Liver (tissue), 9 donors: ENCODE data around the gene AHCY. TPM values are rescaled to one million over a fixed set of nuclear protein-coding genes. Genes with fewer than 3 reads are reported as not detected.

Experiments
- DNase-seq: peaks from one replicate; pipeline ENCODE4 v3.0.0-alpha.2; 2017; ENCODE audit warnings: low spot score
- H3K27ac ChIP-seq, 2 donors: one replicate each; pipeline ENCODE4 v1.7.0; 2013; ENCODE audit warnings: inconsistent platforms in 2 of 2, low read length in 2 of 2, control low read depth in 1 of 2, low read depth in 1 of 2, mild to moderate bottlenecking in 1 of 2
- H3K27me3 ChIP-seq, 4 donors: one replicate each; pipeline versions ENCODE4 v1.6.1 to v1.7.0; 2013; ENCODE audit warnings: low read length in 3 of 4, inconsistent platforms in 1 of 4, mild to moderate bottlenecking in 1 of 4, moderate library complexity in 1 of 4; ENCODE audit not compliant: control insufficient read depth in 4 of 4, insufficient read depth in 4 of 4
- H3K36me3 ChIP-seq, 4 donors: one replicate each; pipeline versions ENCODE4 v1.6.1 to v1.7.0; 2013; ENCODE audit warnings: low read length in 3 of 4, mild to moderate bottlenecking in 3 of 4, low read depth in 1 of 4, moderate library complexity in 1 of 4; ENCODE audit not compliant: control insufficient read depth in 4 of 4, insufficient read depth in 3 of 4
- H3K4me1 ChIP-seq, 4 donors: one replicate each; pipeline versions ENCODE4 v1.6.1 to v1.7.0; 2013; ENCODE audit warnings: low read length in 3 of 4, mild to moderate bottlenecking in 3 of 4, moderate library complexity in 1 of 4; ENCODE audit not compliant: control insufficient read depth in 4 of 4, insufficient read depth in 4 of 4
- H3K4me3 ChIP-seq, 3 donors: one replicate each; pipeline versions ENCODE4 v1.6.1 to v1.7.0; 2013; ENCODE audit warnings: low read length in 3 of 3, control low read depth in 1 of 3, low read depth in 1 of 3, mild to moderate bottlenecking in 1 of 3
- H3K9ac ChIP-seq, 2 donors: one replicate each; pipeline ENCODE4 v1.7.0; 2013; ENCODE audit warnings: low read length in 2 of 2, mild to moderate bottlenecking in 2 of 2, moderate library complexity in 2 of 2, control low read depth in 1 of 2, low read depth in 1 of 2
- H3K9me3 ChIP-seq, 4 donors: one replicate each; pipeline versions ENCODE4 v1.6.1 to v1.7.0; 2013; ENCODE audit warnings: low read length in 3 of 4; ENCODE audit not compliant: control insufficient read depth in 4 of 4
- EGR1 ChIP-seq, 2 donors: IDR thresholded peaks; 2 replicates each; pipeline ENCODE4 v1.6.1; 2016 to 2018; ENCODE audit warnings: antibody characterized with exemption in 2 of 2, low read depth in 2 of 2
- FOXA1 ChIP-seq: IDR thresholded peaks from 2 replicates; pipeline ENCODE4 v1.6.1; 2016; ENCODE audit warnings: antibody characterized with exemption
- FOXA2 ChIP-seq: IDR thresholded peaks from 2 replicates; pipeline ENCODE4 v1.6.1; 2016; ENCODE audit warnings: antibody characterized with exemption
- GABPA ChIP-seq, 2 donors: IDR thresholded peaks in 1 of 2; conservative IDR thresholded peaks in 1 of 2; 2 replicates each; pipeline ENCODE4 v1.6.1; 2016; ENCODE audit warnings: antibody characterized with exemption in 2 of 2, mild to moderate bottlenecking in 1 of 2, moderate library complexity in 1 of 2
- HNF4A ChIP-seq, 2 donors: conservative IDR thresholded peaks; 2 replicates each; pipeline ENCODE4 v1.6.1; 2016; ENCODE audit warnings: antibody characterized with exemption in 2 of 2, mild to moderate bottlenecking in 2 of 2
- HNF4G ChIP-seq: IDR thresholded peaks from 2 replicates; pipeline ENCODE4 v1.6.1; 2016; ENCODE audit warnings: antibody characterized with exemption
- JUND ChIP-seq, 2 donors: IDR thresholded peaks; 2 replicates each; pipeline ENCODE4 v1.6.1; 2016; ENCODE audit warnings: antibody characterized with exemption in 2 of 2
- NR2F2 ChIP-seq: IDR thresholded peaks from 2 replicates; pipeline ENCODE4 v1.6.1; 2016; ENCODE audit warnings: antibody characterized with exemption
- RAD21 ChIP-seq, 2 donors: IDR thresholded peaks; 2 replicates each; pipeline ENCODE4 v1.6.1; 2016; ENCODE audit warnings: antibody characterized with exemption in 2 of 2, mild to moderate bottlenecking in 2 of 2
- RXRA ChIP-seq, 2 donors: IDR thresholded peaks; 2 replicates each; pipeline ENCODE4 v1.6.1; 2017 to 2018; ENCODE audit warnings: antibody characterized with exemption in 2 of 2, mild to moderate bottlenecking in 1 of 2
- SP1 ChIP-seq: IDR thresholded peaks from 2 replicates; pipeline ENCODE4 v1.6.1; 2018; ENCODE audit warnings: antibody characterized with exemption, mild to moderate bottlenecking
- TAF1 ChIP-seq: conservative IDR thresholded peaks from 2 replicates; pipeline ENCODE4 v1.6.1; 2016; ENCODE audit warnings: antibody characterized with exemption, mild to moderate bottlenecking
- YY1 ChIP-seq: IDR thresholded peaks from 2 replicates; pipeline ENCODE4 v1.6.1; 2016; ENCODE audit warnings: antibody characterized with exemption, mild to moderate bottlenecking
- WGBS: extraction: QIAGEN DNeasy Blood & Tissue Kit; methylation state at CpG from one replicate; pipeline ENCODE4 v1.1.7; 2013; 5-methylcytosine and 5-hydroxymethylcytosine counted together
- polyA plus RNA-seq, 2 donors: library from polyadenylated mRNA; stranded (reverse) in 1 of 2; unstranded in 1 of 2; fragments of 200-250 nt in 1 of 2; fragments of >200 nt in 1 of 2; fragmentation: Nextera tagmentation in 1 of 2; extraction: Ambion mirVana in 1 of 2; gene quantifications; one replicate each; pipeline versions ENCODE4 v1.2.1 to v1.2.3, GENCODE V29; 2013 to 2015
- total RNA-seq, 2 donors: library from RNA; depleted of rRNA; stranded (reverse); fragments of >200 nt; gene quantifications; one replicate each; pipeline ENCODE4 v1.2.3, GENCODE V29; 2014
- TF ChIP-seq, protein P1 (sequence below): IDR thresholded peaks from 2 replicates; pipeline ENCODE4 v1.6.1; 2016; ENCODE audit warnings: antibody characterized with exemption
- TF ChIP-seq, protein P2 (sequence below): IDR thresholded peaks from 2 replicates; pipeline ENCODE4 v1.6.1; 2016; ENCODE audit warnings: antibody characterized with exemption
- TF ChIP-seq, protein P3 (sequence below): IDR thresholded peaks from 2 replicates; pipeline ENCODE4 v1.6.1; 2016; ENCODE audit warnings: antibody characterized with exemption
- TF ChIP-seq, protein P4 (sequence below): IDR thresholded peaks from 2 replicates; pipeline ENCODE4 v1.6.1; 2016; ENCODE audit warnings: antibody characterized with exemption, mild to moderate bottlenecking
- donor health status: healthy.
- donor health status: healthy.
- donor health status: healthy.
- donor health status: healthy.
- donor health status: healthy.

AHCY gene
- total and polyA plus RNA-seq, 4 donors: 56.0 to 138 (median 113) TPM

DNA sequence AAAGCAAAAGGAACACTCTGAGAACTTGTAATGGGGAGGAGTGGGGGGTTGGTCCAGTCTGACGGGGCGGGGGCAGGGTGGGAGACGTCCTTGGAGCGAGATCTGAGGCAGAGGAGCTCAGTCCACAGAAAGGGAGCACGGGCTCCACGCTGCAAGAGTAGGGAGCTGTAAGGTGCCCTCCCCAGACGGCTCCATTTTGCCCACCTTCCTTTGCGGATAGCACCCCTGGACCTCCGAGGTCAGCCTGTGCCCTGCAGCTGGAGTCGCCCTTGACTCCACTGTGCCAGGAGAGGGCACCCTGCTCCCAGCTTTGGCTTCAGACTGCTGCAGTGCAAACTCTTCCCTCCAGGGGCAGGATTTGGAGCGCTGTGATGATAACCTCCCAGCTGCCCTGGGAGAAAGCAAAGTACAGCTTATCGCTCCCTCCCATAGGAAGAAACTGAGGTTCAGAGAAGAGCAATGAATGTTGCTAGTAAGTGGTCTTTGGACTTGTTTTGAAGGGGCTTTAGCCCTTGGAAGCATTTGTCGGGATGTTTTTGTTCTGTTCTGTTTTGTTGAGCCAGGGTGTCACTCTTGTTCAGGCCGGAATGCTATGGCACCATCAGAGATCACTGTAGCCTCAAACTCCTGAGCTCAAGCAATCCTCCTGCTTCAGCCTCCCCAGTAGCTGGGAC is 9.5 kb upstream of the AHCY start (continued):
- TF ChIP-seq, protein P1, sequence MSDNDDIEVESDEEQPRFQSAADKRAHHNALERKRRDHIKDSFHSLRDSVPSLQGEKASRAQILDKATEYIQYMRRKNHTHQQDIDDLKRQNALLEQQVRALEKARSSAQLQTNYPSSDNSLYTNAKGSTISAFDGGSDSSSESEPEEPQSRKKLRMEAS: no peak
- no peak for TF ChIP-seq JUND (IDR thresholded peaks at IDR 0.05)
- peak; percentile 52 to 74 for TF ChIP-seq RXRA (IDR thresholded peaks at IDR 0.05)
- peak; percentile 51 for TF ChIP-seq HNF4G
- TF ChIP-seq, protein P2, sequence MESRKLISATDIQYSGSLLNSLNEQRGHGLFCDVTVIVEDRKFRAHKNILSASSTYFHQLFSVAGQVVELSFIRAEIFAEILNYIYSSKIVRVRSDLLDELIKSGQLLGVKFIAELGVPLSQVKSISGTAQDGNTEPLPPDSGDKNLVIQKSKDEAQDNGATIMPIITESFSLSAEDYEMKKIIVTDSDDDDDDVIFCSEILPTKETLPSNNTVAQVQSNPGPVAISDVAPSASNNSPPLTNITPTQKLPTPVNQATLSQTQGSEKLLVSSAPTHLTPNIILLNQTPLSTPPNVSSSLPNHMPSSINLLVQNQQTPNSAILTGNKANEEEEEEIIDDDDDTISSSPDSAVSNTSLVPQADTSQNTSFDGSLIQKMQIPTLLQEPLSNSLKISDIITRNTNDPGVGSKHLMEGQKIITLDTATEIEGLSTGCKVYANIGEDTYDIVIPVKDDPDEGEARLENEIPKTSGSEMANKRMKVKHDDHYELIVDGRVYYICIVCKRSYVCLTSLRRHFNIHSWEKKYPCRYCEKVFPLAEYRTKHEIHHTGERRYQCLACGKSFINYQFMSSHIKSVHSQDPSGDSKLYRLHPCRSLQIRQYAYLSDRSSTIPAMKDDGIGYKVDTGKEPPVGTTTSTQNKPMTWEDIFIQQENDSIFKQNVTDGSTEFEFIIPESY: no peak
- peak; percentile 28 for TF ChIP-seq YY1
- TF ChIP-seq GABPA (IDR thresholded peaks at IDR 0.05 in 1 of 2, conservative IDR thresholded peaks at IDR 0.05 in 1 of 2): no peak

DNA sequence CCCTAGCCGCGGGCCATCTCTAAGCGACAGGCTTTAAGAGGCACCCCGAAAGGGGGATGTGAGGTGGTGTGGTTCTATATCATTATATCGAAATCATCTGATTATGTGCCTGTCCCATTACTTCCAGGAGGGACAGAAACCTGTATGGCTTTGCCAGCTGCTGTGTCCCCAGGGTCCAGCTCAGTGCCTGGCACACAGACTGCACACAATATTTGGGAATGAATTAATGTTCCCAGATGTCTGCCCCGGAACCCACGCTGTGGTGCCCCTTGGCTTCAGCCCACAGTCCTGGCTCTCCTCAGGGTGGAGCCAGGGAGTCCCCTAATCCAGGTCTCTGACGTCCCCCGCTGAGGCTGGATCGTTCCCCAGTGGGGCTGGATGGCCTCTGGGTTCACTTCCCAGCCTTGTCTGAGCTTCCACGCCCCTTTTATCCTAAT is 8.9 kb upstream of the AHCY start:
- H3K4me3 ChIP-seq: peak overlapping the region in 2 of 3 donors; percentile 41 to 58
- no peak overlapping the region for H3K9ac ChIP-seq
- no peak for DNase-seq
- H3K36me3 ChIP-seq: no peaks in the 10 kb centered on the region
- peaks cover 0 to 31% (median 24%) of the 10 kb centered on the region in 4 donors for H3K4me1 ChIP-seq
- TF ChIP-seq YY1: peak; percentile 4
- TF ChIP-seq, protein P1: no peak
- TF ChIP-seq RXRA (IDR thresholded peaks at IDR 0.05): no peak
- H3K27ac ChIP-seq: peak overlapping the region; percentile 6 to 40
- 7% methylated on average over 11 of the region's 11 CpGs for WGBS
- H3K27me3 ChIP-seq: no peaks in the 10 kb centered on the region
- H3K9me3 ChIP-seq: no peaks in the 10 kb centered on the region

DNA sequence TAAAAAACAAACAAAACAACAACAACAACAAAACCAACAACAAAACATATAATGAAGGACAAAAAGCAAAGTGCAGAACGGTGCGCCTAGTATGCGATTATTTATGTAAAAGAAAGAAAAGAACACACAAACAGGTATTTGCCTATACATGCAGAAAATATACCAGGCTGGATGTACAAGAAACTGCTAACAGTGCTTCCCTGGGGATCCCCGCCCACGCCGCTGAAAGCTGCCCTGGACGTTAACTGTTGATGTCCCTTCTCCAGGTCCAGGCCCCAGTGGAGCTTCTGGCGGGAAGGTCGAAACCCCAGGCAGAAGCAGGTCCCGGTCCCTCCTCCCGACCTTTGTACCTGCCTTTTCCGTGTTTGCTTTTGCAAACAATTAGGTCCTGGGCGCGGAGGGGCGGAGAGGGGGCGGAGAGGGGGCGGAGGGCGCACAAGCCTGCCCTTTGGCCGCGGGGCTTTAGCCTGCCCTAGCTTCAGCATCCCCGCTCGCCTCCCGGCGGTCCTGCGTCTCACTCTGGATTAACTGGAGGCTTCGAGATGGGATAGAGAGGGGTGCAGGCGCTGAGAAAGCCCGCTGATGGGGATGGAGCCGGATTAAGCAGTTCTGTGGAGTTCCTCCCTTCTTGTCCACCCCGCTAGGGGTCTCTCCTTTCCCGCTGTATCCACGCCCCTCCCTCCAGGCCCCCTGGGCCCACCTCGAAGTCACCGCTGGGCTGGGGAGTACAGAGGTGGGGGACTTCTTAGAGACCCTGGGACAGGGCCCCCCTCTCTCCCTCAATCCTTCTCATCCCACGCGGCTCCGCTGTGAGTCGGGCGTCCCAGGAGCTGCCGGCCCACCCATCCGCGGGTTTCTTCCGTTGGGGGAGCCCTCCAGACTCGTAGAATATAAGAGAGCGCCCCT is 8.2 kb upstream of the AHCY start:
- Histone ChIP-seq H3K4me3 (peak overlapping the region; percentile 41 to 58 (median 41)), H3K27ac (peak overlapping the region; percentile 55 to 69), H3K27me3 (no peaks in the 10 kb centered on the region), H3K9me3 (no peaks in the 10 kb centered on the region), H3K36me3 (no peaks in the 10 kb centered on the region), H3K4me1 (peaks cover 0 to 31% (median 24%) of the 10 kb centered on the region in 4 donors), H3K9ac (peak overlapping the region in 1 of 2 donors; percentile 21)
- WGBS: 6% methylated on average over 45 of the region's 45 CpGs
- peak; percentile 76 for DNase-seq
- TF ChIP-seq RAD21 (IDR thresholded peaks at IDR 0.05) (peak; percentile 10 to 60), HNF4G (peak; percentile 94), GABPA (IDR thresholded peaks at IDR 0.05 in 1 of 2, conservative IDR thresholded peaks at IDR 0.05 in 1 of 2) (no peak), NR2F2 (peak; percentile 60), YY1 (peak; percentile 63), FOXA1 (peak; percentile 70), FOXA2 (peak; percentile 57), SP1 (peak; percentile 92), HNF4A (conservative IDR thresholded peaks at IDR 0.05) (peak; percentile 92 to 93), TAF1 (peak; percentile 42), RXRA (IDR thresholded peaks at IDR 0.05) (peak; percentile 77 to 81), EGR1 (IDR thresholded peaks at IDR 0.05; ENCODE audit: low read depth in 2 of 2) (peak; percentile 97 to 98), JUND (IDR thresholded peaks at IDR 0.05) (peak in 1 of 2 donors; percentile 57)
- TF ChIP-seq, protein P2: peak; percentile 69
- TF ChIP-seq, protein P1: peak; percentile 83
- TF ChIP-seq, protein P3, sequence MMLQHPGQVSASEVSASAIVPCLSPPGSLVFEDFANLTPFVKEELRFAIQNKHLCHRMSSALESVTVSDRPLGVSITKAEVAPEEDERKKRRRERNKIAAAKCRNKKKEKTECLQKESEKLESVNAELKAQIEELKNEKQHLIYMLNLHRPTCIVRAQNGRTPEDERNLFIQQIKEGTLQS: no peak
- TF ChIP-seq, protein P4, sequence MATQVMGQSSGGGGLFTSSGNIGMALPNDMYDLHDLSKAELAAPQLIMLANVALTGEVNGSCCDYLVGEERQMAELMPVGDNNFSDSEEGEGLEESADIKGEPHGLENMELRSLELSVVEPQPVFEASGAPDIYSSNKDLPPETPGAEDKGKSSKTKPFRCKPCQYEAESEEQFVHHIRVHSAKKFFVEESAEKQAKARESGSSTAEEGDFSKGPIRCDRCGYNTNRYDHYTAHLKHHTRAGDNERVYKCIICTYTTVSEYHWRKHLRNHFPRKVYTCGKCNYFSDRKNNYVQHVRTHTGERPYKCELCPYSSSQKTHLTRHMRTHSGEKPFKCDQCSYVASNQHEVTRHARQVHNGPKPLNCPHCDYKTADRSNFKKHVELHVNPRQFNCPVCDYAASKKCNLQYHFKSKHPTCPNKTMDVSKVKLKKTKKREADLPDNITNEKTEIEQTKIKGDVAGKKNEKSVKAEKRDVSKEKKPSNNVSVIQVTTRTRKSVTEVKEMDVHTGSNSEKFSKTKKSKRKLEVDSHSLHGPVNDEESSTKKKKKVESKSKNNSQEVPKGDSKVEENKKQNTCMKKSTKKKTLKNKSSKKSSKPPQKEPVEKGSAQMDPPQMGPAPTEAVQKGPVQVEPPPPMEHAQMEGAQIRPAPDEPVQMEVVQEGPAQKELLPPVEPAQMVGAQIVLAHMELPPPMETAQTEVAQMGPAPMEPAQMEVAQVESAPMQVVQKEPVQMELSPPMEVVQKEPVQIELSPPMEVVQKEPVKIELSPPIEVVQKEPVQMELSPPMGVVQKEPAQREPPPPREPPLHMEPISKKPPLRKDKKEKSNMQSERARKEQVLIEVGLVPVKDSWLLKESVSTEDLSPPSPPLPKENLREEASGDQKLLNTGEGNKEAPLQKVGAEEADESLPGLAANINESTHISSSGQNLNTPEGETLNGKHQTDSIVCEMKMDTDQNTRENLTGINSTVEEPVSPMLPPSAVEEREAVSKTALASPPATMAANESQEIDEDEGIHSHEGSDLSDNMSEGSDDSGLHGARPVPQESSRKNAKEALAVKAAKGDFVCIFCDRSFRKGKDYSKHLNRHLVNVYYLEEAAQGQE: peak; percentile 41
